GM21619 (cell line): Measurements from ENCODE around the gene RABL6.
A peak's percentile ranks its signal among the peaks of the same experiment; 100 is the strongest.
"Not testable (repeated sequence)": the region's sequence is repeated elsewhere in the genome, so short reads cannot be mapped to it uniquely, and the experiment has no call there.

ENCODE experiments used
- ATAC-seq: cut with Tn5 transposase; IDR thresholded peaks from one replicate; pipeline ENCODE4 v1.9.1; 2021; ENCODE audit not compliant: unreplicated experiment

The RABL6 gene

DNA sequence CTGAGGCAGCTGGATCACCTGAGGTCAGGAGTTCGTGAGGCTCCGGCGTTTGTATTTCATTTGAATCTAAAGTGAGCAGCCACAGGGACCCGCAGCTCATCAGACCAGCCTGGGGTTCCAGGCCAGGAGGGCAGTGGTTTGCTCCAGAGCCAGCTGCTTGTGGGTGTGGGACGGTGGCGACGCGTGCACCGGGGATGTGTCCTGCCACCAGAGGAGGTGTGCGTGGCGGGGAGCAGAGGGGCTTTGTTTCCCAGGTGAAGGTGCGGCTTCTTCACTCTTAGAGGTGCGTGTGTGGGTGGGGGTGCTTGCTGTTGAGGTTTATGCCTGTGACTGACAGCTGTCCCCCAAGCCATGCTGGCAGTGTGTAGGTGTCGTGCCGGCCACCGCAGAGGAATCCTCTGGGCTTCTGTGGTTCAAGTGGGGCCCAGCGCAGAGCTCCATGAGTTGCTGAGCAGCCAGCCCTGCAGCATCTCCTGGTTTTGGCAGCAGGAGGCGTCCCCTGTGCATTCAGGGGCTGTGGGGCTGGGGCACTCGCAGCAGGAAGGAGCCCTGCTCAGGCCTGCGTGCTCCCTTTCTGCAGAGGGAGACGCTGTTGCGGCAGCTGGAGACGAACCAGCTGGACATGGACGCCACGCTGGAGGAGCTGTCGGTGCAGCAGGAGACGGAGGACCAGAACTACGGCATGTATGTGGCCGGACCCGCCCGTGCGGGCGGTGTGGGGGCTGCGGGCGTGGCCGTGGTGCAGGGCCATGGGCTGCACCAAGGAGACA, 27.6 kb downstream of the RABL6 start:
- no peak for ATAC-seq

- ATAC-seq = no peak
Observed at GRCh38 chr9:136835932-136836904, 28.5 kb downstream of the RABL6 start.

GRCh38 chr9:136837146-136837855, 29.6 kb downstream of the RABL6 start:
- no peak for ATAC-seq

GRCh38 chr9:136837856-136838277, 30.1 kb downstream of the RABL6 start:
- not testable (repeated sequence) for ATAC-seq

DNA sequence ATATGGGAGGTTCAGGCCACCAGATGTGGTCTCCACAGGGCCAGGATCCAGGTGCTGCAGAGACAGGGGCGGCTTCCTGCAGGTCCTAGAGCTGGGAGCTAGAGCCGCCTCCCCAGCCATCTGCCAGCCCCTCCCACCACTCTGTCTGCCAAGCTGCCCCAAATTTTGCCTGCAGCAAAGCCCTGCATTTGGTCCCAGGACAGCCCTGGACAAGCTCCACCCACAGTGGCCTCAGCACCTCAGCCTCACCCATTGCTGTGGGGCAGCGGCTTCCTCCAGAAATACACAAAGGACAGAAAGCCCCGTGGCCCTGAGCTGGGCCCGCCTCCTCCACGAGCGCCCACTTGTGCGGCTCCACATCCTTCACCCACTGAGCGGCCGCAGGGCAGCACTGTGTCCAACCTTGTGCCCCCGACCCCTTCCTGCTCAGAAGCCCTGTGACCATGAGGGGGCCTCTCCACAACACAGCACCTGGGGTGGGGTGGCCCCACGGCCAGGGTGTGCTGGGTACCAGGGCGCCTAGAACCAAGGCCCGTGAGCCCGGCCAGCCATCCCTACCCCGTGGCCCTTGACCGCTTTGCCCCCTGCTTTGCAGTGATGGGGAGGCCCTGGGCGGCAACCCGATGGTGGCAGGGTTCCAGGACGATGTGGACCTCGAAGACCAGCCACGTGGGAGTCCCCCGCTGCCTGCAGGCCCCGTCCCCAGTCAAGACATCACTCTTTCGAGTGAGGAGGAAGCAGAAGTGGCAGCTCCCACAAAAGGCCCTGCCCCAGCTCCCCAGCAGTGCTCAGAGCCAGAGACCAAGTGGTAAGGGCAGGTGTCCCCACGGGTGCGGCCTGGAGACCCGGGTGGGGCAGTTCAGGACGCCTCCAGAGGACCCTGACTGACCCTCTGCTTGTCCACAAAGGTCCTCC, 30.8 kb downstream of the RABL6 start:
- no peak for ATAC-seq

- ATAC-seq = no peak
Observed at GRCh38 chr9:136839229-136840139, 31.7 kb downstream of the RABL6 start.

DNA sequence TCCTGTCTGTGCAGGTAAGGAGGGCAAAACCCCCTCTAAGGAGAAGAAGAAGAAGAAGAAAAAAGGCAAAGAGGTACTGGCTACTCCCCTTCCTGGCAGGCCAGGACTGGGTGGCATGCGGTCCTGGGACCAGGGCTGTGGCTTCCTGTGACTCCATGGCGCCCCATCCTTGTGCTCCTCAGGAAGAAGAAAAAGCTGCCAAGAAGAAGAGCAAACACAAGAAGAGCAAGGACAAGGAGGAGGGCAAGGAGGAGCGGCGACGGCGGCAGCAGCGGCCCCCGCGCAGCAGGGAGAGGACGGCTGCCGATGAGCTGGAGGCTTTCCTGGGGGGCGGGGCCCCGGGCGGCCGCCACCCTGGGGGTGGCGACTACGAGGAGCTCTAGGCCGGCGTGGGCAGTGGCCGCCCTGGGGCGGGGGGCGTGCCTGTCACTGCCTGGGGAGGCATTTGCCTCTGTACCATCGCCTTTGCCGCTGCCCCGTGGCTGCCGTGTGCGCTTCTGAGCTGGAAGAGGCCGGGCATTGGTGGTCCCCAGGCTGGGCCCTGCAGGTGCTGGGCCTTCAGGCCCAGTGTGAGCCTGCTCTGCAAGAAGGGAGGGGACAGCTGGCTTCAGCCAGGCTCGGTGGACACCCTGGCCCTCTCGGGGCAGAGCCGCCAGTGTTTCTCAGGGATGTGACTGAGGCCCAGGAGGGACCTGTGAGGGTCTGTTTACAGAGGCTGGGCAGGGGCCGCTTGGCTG, 32.6 kb downstream of the RABL6 start:
- no peak for ATAC-seq

GRCh38 chr9:136840877-136841645, 33.3 kb downstream of the RABL6 start:
- no peak for ATAC-seq

DNA sequence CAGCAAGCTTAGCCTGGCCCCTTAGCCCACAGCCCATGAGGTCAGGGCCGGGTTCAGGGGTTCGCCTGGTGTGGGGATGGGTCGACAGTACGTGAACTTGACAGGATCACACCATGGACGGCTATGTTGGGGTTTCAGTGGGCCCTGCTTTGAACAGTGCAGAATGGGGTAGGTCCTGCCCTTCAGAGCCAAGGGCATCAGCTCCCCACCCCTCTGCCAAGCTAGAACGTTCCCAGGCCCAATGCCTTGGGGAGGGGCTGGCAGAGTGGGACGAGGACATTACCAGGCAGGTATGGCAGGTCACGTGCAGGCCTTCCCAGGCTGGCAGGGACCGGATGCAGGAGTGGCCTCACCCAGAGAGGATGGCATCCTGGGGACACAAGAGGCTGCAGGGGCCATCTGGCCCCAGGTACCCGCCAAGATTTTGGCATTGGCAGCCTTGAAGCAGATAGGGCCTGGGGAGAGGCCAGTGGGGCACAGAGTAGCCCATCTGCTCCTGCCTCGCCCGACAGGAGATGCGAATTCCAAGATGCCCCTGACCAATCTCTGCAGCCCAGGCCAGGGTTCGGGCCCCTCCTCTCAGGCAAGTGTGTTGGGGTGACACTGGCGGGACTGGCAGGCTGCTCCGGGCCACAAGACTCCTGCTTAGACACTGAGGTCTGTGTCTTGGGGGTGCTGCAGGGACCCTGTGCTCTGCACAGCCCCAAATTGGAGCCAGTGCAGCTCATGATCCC, 34.1 kb downstream of the RABL6 start:
- not testable (repeated sequence) for ATAC-seq

DNA sequence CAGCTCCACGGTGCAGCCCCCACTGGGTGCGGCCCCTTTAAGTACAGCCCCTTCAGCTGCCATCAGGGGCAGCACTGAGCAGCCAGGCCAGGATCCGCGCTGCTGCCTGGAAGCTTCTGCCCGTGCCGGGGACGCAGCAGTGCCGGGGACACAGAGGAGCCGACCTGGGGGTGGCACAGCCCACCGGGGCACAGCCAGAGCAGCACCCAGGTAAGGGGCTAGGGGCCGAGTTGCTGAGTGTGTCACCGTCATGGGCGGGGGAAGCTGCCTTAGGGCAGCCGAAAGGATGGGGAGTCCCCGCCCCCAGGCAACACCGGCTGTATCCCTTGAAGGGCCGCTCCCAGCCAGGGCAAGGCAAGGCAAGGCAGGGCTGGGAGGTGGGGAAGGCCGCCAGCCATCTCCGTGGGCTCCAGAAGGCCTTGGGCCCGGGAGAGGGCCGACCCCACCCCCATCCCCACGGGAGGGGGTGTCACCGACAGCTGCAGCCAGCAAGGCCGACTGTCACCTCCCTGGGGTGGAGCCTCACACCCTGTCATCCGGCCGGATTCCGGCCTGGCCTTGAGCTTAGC, 34.7 kb downstream of the RABL6 start, which contains the start of gene AJM1:
AJM1 (plus strand) TSS at position 99 of the 569 bp plus-strand sequence. CDS start 1,937 bp downstream, outside the sequence.
- peak; percentile 68 for ATAC-seq

GRCh38 chr9:136843159-136843800, 35.5 kb downstream of the RABL6 start:
- ATAC-seq = not testable (repeated sequence)

DNA sequence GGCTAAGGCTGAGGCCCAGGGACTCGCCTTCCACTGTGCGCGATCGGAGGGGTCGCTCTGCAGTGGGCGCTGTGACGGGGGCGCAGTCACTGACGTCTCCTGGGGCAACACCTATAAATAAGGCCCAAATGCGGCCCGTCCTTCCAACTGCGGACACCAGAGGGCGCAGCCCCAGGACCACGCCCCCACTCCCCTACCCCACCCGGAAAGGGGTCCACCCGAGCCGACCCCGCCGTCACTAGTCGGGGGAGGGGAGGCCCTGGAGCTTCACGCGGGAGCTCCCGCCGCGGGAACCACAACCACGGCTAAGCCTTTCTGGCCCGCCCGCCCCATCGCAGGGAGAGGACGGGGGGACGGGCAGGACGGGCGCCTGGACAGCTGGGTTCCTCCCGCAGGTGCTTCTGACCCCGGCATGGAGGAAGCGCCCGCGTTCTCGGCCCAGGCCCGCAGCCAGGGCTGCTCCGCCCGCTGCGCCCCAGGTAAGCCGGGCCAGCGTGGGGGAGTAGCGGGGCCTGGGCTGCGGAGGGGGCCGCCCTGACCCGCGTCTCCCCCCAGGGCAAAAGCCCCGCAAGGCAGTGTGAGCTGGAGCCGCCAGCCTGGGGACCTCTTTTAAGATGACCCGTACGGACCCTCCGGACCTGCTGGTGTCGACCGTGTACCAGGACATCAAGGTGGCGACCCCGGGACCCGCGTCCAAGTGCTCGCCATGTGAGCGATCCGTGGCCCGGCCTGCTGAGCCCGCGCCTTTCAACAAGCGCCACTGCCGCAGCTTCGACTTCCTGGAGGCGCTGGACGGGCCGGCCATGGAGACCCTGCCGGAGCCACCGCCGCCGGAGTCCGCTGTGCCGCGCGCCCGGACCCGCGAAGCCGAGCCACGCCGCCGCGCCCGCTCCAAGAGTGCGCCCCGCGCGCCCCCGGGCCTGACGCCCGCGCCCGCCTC, 36.3 kb downstream of the RABL6 start:
- not testable (repeated sequence) for ATAC-seq

GRCh38 chr9:136844761-136845464, 37.2 kb downstream of the RABL6 start:
- ATAC-seq = no peak
